ENCODE measurements around the gene PGM2L1.
A peak's percentile ranks its signal among the peaks of the same experiment; 100 is the strongest.

PGM2L1 gene

DNA sequence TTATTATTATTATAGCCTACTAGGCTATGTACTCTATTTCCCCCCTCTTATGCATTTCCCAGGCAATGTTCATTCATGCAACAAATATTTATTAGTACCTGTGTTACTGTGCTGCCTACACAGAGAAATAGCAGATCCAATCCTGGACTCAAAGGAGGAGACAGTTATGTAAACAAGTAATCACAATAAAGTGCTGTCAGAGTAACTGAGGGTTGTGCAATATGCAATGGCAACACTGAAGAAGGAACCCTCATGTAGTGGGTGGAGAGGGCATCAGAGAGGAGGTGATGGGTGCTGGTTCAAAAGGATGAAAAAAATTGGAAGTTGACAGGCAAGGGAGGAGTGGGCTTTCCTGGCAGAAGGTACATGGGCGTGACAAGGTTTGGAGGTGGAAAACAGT is 85.9 kb downstream of the PGM2L1 start:
- H3K27ac ChIP-seq = no peak overlapping the region
- TF ChIP-seq, protein P1, sequence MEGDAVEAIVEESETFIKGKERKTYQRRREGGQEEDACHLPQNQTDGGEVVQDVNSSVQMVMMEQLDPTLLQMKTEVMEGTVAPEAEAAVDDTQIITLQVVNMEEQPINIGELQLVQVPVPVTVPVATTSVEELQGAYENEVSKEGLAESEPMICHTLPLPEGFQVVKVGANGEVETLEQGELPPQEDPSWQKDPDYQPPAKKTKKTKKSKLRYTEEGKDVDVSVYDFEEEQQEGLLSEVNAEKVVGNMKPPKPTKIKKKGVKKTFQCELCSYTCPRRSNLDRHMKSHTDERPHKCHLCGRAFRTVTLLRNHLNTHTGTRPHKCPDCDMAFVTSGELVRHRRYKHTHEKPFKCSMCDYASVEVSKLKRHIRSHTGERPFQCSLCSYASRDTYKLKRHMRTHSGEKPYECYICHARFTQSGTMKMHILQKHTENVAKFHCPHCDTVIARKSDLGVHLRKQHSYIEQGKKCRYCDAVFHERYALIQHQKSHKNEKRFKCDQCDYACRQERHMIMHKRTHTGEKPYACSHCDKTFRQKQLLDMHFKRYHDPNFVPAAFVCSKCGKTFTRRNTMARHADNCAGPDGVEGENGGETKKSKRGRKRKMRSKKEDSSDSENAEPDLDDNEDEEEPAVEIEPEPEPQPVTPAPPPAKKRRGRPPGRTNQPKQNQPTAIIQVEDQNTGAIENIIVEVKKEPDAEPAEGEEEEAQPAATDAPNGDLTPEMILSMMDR (IDR thresholded peaks at IDR 0.05) = no peak
- no peak for TF ChIP-seq ZFX (IDR thresholded peaks at IDR 0.05; ENCODE audit: borderline replicate concordance)

DNA sequence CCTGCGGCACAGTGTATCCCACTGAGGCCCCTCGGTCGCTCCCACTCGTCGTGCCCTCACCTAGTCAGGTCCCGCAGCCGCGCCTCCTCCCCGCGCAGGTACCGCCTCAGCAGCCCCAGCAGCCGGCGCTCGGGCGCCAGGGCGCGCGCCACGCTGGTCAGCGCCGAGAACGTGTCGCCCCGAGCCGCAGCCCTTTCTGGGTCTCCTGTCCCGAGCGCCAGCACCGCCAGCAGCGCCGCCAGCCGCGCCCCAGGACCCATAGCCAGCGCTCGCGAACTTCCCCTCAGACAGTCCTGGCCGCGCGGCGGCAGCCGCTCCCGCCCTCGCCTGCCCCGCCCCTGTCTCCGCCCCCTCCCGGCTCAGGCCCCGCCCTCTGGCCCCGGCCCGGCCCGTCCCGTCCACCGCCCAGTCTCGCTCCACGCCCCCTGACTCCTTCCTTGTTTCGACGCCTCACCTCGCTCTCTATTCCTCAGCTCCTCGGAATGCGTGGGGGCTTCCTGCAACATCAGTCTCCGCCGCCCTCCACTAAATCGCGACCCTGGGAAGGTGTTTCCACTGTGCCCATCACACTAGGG is 86.8 kb downstream of the PGM2L1 start, which contains the start of gene P4HA3:
Gene P4HA3, minus strand, starts transcription at position 289 of the 575 bp plus-strand sequence. Its CDS starts 29 bp downstream, at position 260.
- no peak within 1 kb of the TSS for H3K27ac ChIP-seq
- TF ChIP-seq, protein P1 (IDR thresholded peaks at IDR 0.05) = peak; percentile 53
- no peak for TF ChIP-seq ZFX (IDR thresholded peaks at IDR 0.05; ENCODE audit: borderline replicate concordance)

DNA sequence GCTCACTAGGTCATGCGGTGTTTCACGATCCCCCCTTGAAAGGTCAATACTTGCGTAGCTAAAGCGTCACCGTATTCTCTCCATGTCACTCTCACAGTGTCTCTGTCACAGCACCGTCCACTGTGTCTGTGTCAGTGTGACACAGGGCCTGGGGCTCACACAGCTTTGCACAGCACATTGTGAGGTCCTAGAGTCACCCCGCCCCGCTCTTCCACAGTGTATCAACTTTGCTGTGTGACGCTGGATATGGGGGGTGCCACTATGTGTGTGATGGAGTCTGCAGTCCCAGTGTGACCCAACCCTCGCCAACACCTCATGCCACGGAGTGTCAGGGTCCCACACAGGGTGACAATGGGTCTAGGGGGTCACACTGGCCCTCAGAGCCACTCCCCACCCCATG is 87.4 kb downstream of the PGM2L1 start:
- TF ChIP-seq ZFX (IDR thresholded peaks at IDR 0.05; ENCODE audit: borderline replicate concordance) = no peak
- TF ChIP-seq, protein P1 (IDR thresholded peaks at IDR 0.05) = no peak
- H3K27ac ChIP-seq = no peak overlapping the region

DNA sequence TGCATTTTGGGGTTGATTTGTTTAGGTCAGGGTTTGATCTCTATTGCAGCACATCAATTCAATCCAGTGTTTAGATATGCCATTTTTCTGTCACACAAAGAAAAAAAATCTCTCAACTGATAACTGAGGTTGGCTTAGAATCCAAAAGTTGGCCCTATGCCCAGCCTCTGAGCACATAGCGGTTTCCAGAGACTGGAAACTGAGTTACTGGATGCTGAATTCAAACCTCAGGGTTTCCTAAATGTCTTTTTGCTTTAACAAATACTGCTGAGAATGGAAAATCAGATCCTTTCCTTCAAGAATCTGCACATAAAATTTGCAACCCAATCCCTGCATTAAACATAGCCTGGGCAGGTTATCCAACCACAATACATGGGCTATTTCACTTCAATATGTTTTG is 90.8 kb downstream of the PGM2L1 start:
- no peak overlapping the region for H3K27ac ChIP-seq
- TF ChIP-seq, protein P1 (IDR thresholded peaks at IDR 0.05) = no peak
- TF ChIP-seq ZFX (IDR thresholded peaks at IDR 0.05; ENCODE audit: borderline replicate concordance) = no peak

DNA sequence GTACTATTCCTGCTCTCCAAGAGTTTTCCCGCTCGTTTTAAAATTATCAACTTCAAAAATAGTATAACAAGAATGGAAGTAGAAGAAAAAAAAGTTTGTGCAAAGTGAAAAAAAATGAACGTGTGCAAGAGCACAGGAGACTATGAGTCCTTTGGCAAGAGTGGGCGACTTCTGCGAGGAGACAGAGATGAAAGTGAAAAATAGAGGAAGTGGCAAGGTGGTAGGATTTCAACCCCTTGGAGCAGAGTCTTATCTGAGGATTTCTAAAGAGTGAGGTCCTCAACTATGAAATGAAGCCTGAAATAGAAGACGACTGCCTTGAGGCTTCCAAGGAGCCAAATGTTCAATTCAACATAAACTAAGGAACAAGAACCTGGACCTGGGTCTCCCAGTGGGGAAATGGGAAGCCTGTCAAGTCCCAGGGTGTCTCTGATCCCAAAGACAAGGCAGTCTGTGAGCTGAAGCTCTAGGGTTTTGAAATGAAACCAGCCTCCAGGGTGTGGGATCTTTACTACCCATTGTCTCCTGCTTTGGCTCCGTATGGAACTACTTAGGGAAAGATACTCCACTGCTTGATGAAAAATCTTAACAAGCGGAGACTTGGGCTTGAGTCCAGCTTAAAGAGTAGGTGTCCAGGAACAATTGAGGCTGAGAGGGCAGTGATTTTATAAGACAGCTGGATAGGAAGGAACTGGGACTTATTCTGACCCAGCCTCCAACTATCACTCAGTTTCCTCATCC is 91.6 kb downstream of the PGM2L1 start:
- no peak for TF ChIP-seq ZFX (IDR thresholded peaks at IDR 0.05; ENCODE audit: borderline replicate concordance)
- TF ChIP-seq, protein P1 (IDR thresholded peaks at IDR 0.05) = no peak
- H3K27ac ChIP-seq = no peak overlapping the region

DNA sequence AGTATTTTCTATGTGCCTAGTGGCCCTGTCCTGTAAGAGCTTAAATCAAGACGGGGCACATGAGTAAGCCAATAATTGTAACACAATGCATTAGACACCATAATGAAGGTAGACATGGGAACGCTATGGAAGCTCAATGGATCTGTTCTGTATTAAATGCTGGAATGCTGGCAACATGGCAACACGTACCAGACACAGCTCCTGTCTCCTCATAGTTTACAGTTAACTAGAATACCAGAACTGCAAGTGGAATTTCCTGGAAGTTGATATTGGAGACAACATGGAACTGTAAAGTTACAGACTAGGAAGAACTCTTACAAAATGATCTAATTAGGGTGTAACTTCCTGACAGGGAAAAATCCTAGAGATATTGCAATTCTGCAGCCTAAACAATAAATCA is 99.2 kb downstream of the PGM2L1 start:
- H3K27ac ChIP-seq = no peak overlapping the region
- no peak for TF ChIP-seq ZFX (IDR thresholded peaks at IDR 0.05; ENCODE audit: borderline replicate concordance)
- TF ChIP-seq, protein P1 (IDR thresholded peaks at IDR 0.05) = no peak

DNA sequence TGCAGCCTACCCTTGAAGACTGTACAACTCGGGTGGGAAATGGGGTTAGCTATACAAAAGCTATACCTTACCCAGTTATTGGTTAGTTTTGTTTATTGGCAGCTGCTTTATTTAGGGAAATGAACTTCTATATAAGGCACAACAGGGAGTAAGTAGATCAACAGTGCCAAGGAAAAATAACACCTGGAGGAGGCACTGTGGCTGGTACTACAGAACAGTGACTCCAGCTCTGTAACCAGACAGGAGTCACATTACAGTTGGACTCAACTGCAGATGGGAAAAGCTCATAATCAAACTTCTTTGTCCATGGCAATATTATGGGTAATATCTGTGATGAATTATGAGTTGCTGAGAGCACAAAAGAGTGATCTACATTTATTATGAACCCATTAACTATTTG is 100.7 kb downstream of the PGM2L1 start:
- TF ChIP-seq, protein P1 (IDR thresholded peaks at IDR 0.05) = no peak
- TF ChIP-seq ZFX (IDR thresholded peaks at IDR 0.05; ENCODE audit: borderline replicate concordance) = no peak
- no peak overlapping the region for H3K27ac ChIP-seq
